NOMO-1 treated with DMSO at 0.1 percent for 48 hours (cell line): ENCODE measurements around the gene SPTBN5.

Experiments
- DNase-seq: peaks from one replicate; lab custom pipeline; 2025; ENCODE audit not compliant: unreplicated experiment; lab: John Stamatoyannopoulos, UW

SPTBN5 gene

GRCh38 chr15:41885321-41885720, 8.5 kb downstream of the SPTBN5 start:
- DNase-seq: no peak

- DNase-seq: no peak
These were observed 9.4 kb downstream of the SPTBN5 start for GRCh38 chr15:41884458-41884857.

- no peak for DNase-seq
These were observed 10.4 kb downstream of the SPTBN5 start for GRCh38 chr15:41883484-41883825.

GRCh38 chr15:41882689-41883483, 11.0 kb downstream of the SPTBN5 start:
- peak; percentile 24 for DNase-seq

- DNase-seq: no peak
These were observed 11.7 kb downstream of the SPTBN5 start for GRCh38 chr15:41881920-41882688.

- no peak for DNase-seq
These were observed 12.3 kb downstream of the SPTBN5 start for GRCh38 chr15:41881550-41881919.

GRCh38 chr15:41881086-41881485, 12.8 kb downstream of the SPTBN5 start:
- DNase-seq: no peak

GRCh38 chr15:41880156-41880877, 13.5 kb downstream of the SPTBN5 start:
- DNase-seq: no peak

GRCh38 chr15:41879321-41879845, 14.5 kb downstream of the SPTBN5 start:
- DNase-seq: no peak

- DNase-seq: no peak
These were observed 15.5 kb downstream of the SPTBN5 start for GRCh38 chr15:41878355-41878699.

- DNase-seq: no peak
These were observed 16.1 kb downstream of the SPTBN5 start for GRCh38 chr15:41877631-41878354.

- no peak for DNase-seq
These were observed 17.2 kb downstream of the SPTBN5 start for GRCh38 chr15:41876689-41877088.

GRCh38 chr15:41876007-41876406, 17.8 kb downstream of the SPTBN5 start:
- DNase-seq: no peak

- DNase-seq: no peak
These were observed 19.1 kb downstream of the SPTBN5 start for GRCh38 chr15:41874736-41875135.

GRCh38 chr15:41873711-41874110, 20.1 kb downstream of the SPTBN5 start:
- DNase-seq: no peak

GRCh38 chr15:41872166-41872747, 21.6 kb downstream of the SPTBN5 start:
- DNase-seq: no peak

GRCh38 chr15:41871175-41871905, 22.5 kb downstream of the SPTBN5 start:
- no peak for DNase-seq

- DNase-seq: no peak
These were observed 23.2 kb downstream of the SPTBN5 start for GRCh38 chr15:41870689-41871081.

GRCh38 chr15:41869770-41870688, 23.8 kb downstream of the SPTBN5 start:
- DNase-seq: no peak
